HFFc6 (cell line): ENCODE measurements around the gene SCLT1. TPM values are rescaled to one million over a fixed set of nuclear protein-coding genes. Genes with fewer than 3 reads are reported as not detected.
A peak's percentile ranks its signal among the peaks of the same experiment; 100 is the strongest.

Experiments
- DNase-seq: peaks from one replicate; pipeline ENCODE4 v3.0.0-alpha.2; 2018
- H3K27ac Mint-ChIP-seq: 2 replicates; pipeline ENCODE4 v1.8.0; 2020; ENCODE audit warnings: mild to moderate bottlenecking, mixed read lengths
- H3K27me3 Mint-ChIP-seq: 2 replicates; pipeline ENCODE4 v1.8.0; 2021; ENCODE audit warnings: mild to moderate bottlenecking, moderate library complexity, mixed read lengths; ENCODE audit not compliant: insufficient read depth
- H3K36me3 Mint-ChIP-seq: 2 replicates; pipeline ENCODE4 v1.8.0; 2021; ENCODE audit warnings: low read depth, mixed read lengths
- H3K4me1 Mint-ChIP-seq: 2 replicates; pipeline ENCODE4 v1.8.0; 2020; ENCODE audit warnings: low read depth, mixed read lengths
- H3K4me3 Mint-ChIP-seq: 2 replicates; pipeline ENCODE4 v1.8.0; 2020; ENCODE audit warnings: mild to moderate bottlenecking, moderate library complexity, mixed read lengths
- H3K9me3 Mint-ChIP-seq: 2 replicates; pipeline ENCODE4 v1.8.0; 2020; ENCODE audit warnings: mild to moderate bottlenecking, mixed read lengths
- CTCF ChIP-seq: fragments of 200-600 bp; sonication (generic); IDR thresholded peaks from 2 replicates; pipeline ENCODE4 v1.5.0; 2021; ENCODE audit warnings: antibody characterized with exemption, mild to moderate bottlenecking
- total RNA-seq, 6 experiments: library from RNA; stranded (reverse); fragmentation: NEBNext Ultra II Directional; extraction: Animal tissue kit (Norgen Biotek cat#: 25700); gene quantifications; 2 replicates in 1 of 6; 3 replicates in 5 of 6; pipeline ENCODE4 v1.2.3, GENCODE V29; 2021

SCLT1 gene
- total RNA-seq, 6 experiments from 2014 or later = 8.3 to 13.5 (median 11.5) TPM

- TF ChIP-seq CTCF = no peak
- no peak overlapping the region for H3K4me3 Mint-ChIP-seq
- no peak overlapping the region for H3K27ac Mint-ChIP-seq
- no peaks in the 10 kb centered on the region; the same call in 1 of the 2 replicates for H3K9me3 Mint-ChIP-seq
- no peaks in the 10 kb centered on the region for H3K4me1 Mint-ChIP-seq
- H3K27me3 Mint-ChIP-seq = no peaks in the 10 kb centered on the region
- peaks cover 28% of the 10 kb centered on the region for H3K36me3 Mint-ChIP-seq
- DNase-seq = no peak
Measured at GRCh38 chr4:128950796-128951195, 142.5 kb downstream of the SCLT1 start.

GRCh38 chr4:128946916-128947315 lies 146.4 kb downstream of the SCLT1 start:
- Mint-ChIP-seq H3K9me3 (peaks cover 18% of the 10 kb centered on the region), H3K27me3 (no peaks in the 10 kb centered on the region), H3K4me1 (no peaks in the 10 kb centered on the region), H3K4me3 (no peak overlapping the region), H3K27ac (no peak overlapping the region), H3K36me3 (peaks cover 60% of the 10 kb centered on the region)
- DNase-seq = no peak
- no peak for TF ChIP-seq CTCF

- no peak for DNase-seq
- Mint-ChIP-seq H3K4me1 (no peaks in the 10 kb centered on the region), H3K27me3 (no peaks in the 10 kb centered on the region), H3K27ac (no peak overlapping the region), H3K9me3 (peaks cover 33% of the 10 kb centered on the region), H3K36me3 (peaks cover 81% of the 10 kb centered on the region), H3K4me3 (no peak overlapping the region)
- no peak for TF ChIP-seq CTCF
Measured at GRCh38 chr4:128942607-128943006, 150.7 kb downstream of the SCLT1 start.

GRCh38 chr4:128940971-128941370 lies 152.4 kb downstream of the SCLT1 start:
- Mint-ChIP-seq H3K4me3 (no peak overlapping the region), H3K27ac (no peak overlapping the region), H3K27me3 (no peaks in the 10 kb centered on the region), H3K4me1 (no peaks in the 10 kb centered on the region), H3K36me3 (peaks cover 79% of the 10 kb centered on the region), H3K9me3 (peaks cover 33% of the 10 kb centered on the region)
- TF ChIP-seq CTCF = no peak
- no peak for DNase-seq

GRCh38 chr4:128930051-128930450 lies 163.3 kb downstream of the SCLT1 start:
- H3K27me3 Mint-ChIP-seq = no peaks in the 10 kb centered on the region
- H3K36me3 Mint-ChIP-seq = peaks cover 16% of the 10 kb centered on the region
- no peak overlapping the region for H3K4me3 Mint-ChIP-seq
- peaks cover 11% of the 10 kb centered on the region for H3K4me1 Mint-ChIP-seq
- H3K9me3 Mint-ChIP-seq = peaks cover 7% of the 10 kb centered on the region; the same call in 1 of the 2 replicates
- no peak for TF ChIP-seq CTCF
- no peak overlapping the region for H3K27ac Mint-ChIP-seq
- no peak for DNase-seq

GRCh38 chr4:128924951-128925350 lies 168.4 kb downstream of the SCLT1 start:
- no peak for TF ChIP-seq CTCF
- H3K9me3 Mint-ChIP-seq = peaks cover 7% of the 10 kb centered on the region; the same call in 1 of the 2 replicates
- peak overlapping the region; percentile 72 for H3K27ac Mint-ChIP-seq
- H3K36me3 Mint-ChIP-seq = peaks cover 21% of the 10 kb centered on the region
- H3K27me3 Mint-ChIP-seq = no peaks in the 10 kb centered on the region
- peak; percentile 16 for DNase-seq
- H3K4me1 Mint-ChIP-seq = peaks cover 6% of the 10 kb centered on the region
- peak overlapping the region; percentile 32; the same call in 1 of the 2 replicates for H3K4me3 Mint-ChIP-seq
